K562 (cell line): ENCODE measurements around the gene AK2. TPM values are rescaled to one million over a fixed set of nuclear protein-coding genes. Genes with fewer than 3 reads are reported as not detected.

Source experiments
- ZNF395 ChIP-seq: fragments of 200-800 bp; sonication (Bioruptor generic); IDR thresholded peaks from 2 replicates; pipeline ENCODE4 v1.6.1; 2017; ENCODE audit warnings: missing genetic modification characterization, missing compliant biosample characterization
- ZNF778 ChIP-seq: fragments of 450-650 bp; formaldehyde crosslinking; IDR thresholded peaks from 2 replicates; pipeline ENCODE4 v1.4.0; 2020; ENCODE audit warnings: mild to moderate bottlenecking, moderate library complexity
- polyA plus RNA-seq, 8 experiments: library from polyadenylated mRNA; depleted of rRNA in 4 of 8; stranded (reverse) in 5 of 8; unstranded in 3 of 8; fragments of >200 nt; fragmentation: Nextera tagmentation in 2 of 8; fragmentation: Illumina TruSeq in 1 of 8; extraction: Ambion mirVana in 2 of 8; extraction: Trizol in 1 of 8; gene quantifications; 2 replicates each; pipeline versions ENCODE4 v1.2.1 to v1.2.3, GENCODE V29; 2011 to 2014; ENCODE audit warnings: inconsistent platforms in 1 of 8, missing spikeins in 1 of 8
- total RNA-seq, 7 experiments: library from RNA; depleted of rRNA in 6 of 7; stranded (reverse); fragments of >200 nt in 6 of 7; fragmentation: Illumina TruSeq in 2 of 7; extraction: Trizol in 2 of 7; gene quantifications; 2 replicates each; pipeline versions ENCODE4 v1.2.1 to v1.2.3, GENCODE V29; 2011 to 2021; ENCODE audit warnings: low replicate concordance in 1 of 7
- TF ChIP-seq, protein P1 (sequence below): sonication (generic); formaldehyde crosslinking; IDR thresholded peaks from 2 replicates; pipeline ENCODE4 v1.9.0; 2022; ENCODE audit warnings: mild to moderate bottlenecking, missing genetic modification reagents
- TF ChIP-seq, protein P2 (sequence below): IDR thresholded peaks from 3 replicates; pipeline ENCODE4 v1.6.1; 2011; ENCODE audit warnings: borderline replicate concordance, mild to moderate bottlenecking; ENCODE audit not compliant: insufficient read length, insufficient read depth
- TF ChIP-seq, protein P3 (sequence below), 2 experiments: IDR thresholded peaks; 2 replicates each; pipeline ENCODE4 v1.6.1; 2011; ENCODE audit warnings: borderline replicate concordance in 1 of 2, control low read depth in 1 of 2, low read depth in 1 of 2, low read length in 1 of 2, mild to moderate bottlenecking in 1 of 2, mixed read lengths in 1 of 2, moderate library complexity in 1 of 2; ENCODE audit not compliant: insufficient read depth in 1 of 2, insufficient read length in 1 of 2, poor library complexity in 1 of 2, severe bottlenecking in 1 of 2; ENCODE audit errors: extremely low read depth in 1 of 2

The AK2 gene
- total and polyA plus RNA-seq, 9 of the 15 experiments (the other 6 are each of a cell fraction or from before 2014, with no cell fraction given) = 105 to 1,050 (median 509) TPM

DNA sequence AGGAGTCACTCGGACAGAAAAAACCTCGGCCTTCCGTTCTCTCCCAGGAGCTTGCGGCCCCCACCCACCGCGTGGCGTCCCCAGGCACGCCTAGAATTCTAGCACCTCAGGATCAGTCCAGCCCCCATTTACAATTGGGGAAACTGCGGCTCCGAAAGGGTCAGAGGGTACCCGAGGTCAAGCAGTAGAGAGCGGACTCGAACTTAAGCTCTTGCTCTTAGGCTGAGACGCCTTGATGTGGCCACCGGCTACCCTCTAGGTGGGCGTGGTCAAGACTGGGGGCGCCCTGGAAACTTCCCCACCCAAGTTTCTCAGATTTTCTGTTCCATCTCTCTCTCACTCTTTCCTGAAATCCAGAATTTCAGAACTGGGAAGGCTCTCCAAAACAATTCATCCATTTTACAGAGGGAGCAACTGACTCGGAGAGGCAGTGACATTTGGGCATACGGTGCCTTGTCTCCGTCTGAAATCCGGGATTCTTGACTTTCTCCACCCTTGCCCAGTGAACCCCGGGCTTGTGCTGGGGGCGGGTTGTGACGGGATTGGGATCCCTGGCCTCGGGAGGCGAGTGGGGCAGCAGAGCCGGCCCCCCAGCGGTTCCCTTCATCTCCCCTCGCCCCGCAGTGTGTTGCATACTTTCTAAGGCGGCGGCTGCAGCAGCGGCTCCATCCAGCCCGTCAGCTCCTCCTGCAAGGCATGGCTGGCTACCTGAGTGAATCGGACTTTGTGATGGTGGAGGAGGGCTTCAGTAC lies 45.0 kb upstream of the AK2 start (continued):
- TF ChIP-seq ZNF395 (CRISPR knock-in tag) = peak; percentile 42; the same call in 1 of the 2 replicates
- no peak for TF ChIP-seq ZNF778 (CRISPR knock-in tag)
- TF ChIP-seq, protein P1, sequence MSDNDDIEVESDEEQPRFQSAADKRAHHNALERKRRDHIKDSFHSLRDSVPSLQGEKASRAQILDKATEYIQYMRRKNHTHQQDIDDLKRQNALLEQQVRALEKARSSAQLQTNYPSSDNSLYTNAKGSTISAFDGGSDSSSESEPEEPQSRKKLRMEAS = peak; percentile 16; the same call in 1 of the 2 replicates
- TF ChIP-seq, protein P2, sequence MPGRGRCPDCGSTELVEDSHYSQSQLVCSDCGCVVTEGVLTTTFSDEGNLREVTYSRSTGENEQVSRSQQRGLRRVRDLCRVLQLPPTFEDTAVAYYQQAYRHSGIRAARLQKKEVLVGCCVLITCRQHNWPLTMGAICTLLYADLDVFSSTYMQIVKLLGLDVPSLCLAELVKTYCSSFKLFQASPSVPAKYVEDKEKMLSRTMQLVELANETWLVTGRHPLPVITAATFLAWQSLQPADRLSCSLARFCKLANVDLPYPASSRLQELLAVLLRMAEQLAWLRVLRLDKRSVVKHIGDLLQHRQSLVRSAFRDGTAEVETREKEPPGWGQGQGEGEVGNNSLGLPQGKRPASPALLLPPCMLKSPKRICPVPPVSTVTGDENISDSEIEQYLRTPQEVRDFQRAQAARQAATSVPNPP = no peak
- TF ChIP-seq, protein P3, sequence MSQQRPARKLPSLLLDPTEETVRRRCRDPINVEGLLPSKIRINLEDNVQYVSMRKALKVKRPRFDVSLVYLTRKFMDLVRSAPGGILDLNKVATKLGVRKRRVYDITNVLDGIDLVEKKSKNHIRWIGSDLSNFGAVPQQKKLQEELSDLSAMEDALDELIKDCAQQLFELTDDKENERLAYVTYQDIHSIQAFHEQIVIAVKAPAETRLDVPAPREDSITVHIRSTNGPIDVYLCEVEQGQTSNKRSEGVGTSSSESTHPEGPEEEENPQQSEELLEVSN (IDR thresholded peaks at IDR 0.05; ENCODE audit: borderline replicate concordance in 1 of 2, extremely low read depth in 1 of 2, insufficient read depth in 1 of 2, insufficient read length in 1 of 2, low read depth in 1 of 2, low read length in 1 of 2, poor library complexity in 1 of 2, severe bottlenecking in 1 of 2) = peak in 1 of 2 experiments; percentile 7
